Osteocyte (in vitro differentiated cells): ENCODE results near the gene ASB5. TPM values are rescaled to one million over a fixed set of nuclear protein-coding genes. Genes with fewer than 3 reads are reported as not detected.

Experiments used
- DNase-seq: peaks from one replicate; pipeline ENCODE4 v3.0.0; 2021; ENCODE audit warnings: mixed read lengths; ENCODE audit not compliant: unreplicated experiment; ENCODE audit errors: extremely low spot score
- H3K27ac Mint-ChIP-seq: one replicate; pipeline ENCODE4 v1.8.0; 2021; ENCODE audit warnings: mild to moderate bottlenecking, mixed read lengths; ENCODE audit not compliant: unreplicated experiment
- H3K27me3 Mint-ChIP-seq: one replicate; pipeline ENCODE4 v1.8.0; 2021; ENCODE audit warnings: mixed read lengths; ENCODE audit not compliant: unreplicated experiment
- H3K36me3 Mint-ChIP-seq: one replicate; pipeline ENCODE4 v1.8.0; 2021; ENCODE audit warnings: mixed read lengths; ENCODE audit not compliant: unreplicated experiment
- H3K4me1 Mint-ChIP-seq: one replicate; pipeline ENCODE4 v1.8.0; 2021; ENCODE audit warnings: mixed read lengths; ENCODE audit not compliant: unreplicated experiment
- H3K4me3 Mint-ChIP-seq: one replicate; pipeline ENCODE4 v1.8.0; 2021; ENCODE audit warnings: mild to moderate bottlenecking, moderate library complexity, mixed read lengths; ENCODE audit not compliant: unreplicated experiment
- H3K9me3 Mint-ChIP-seq: one replicate; pipeline ENCODE4 v1.8.0; 2021; ENCODE audit warnings: mixed read lengths; ENCODE audit not compliant: unreplicated experiment
- total RNA-seq: library from RNA; stranded (reverse); gene quantifications from 2 replicates; pipeline ENCODE4 v1.2.1, GENCODE V29; 2021
- TF ChIP-seq, protein P1 (sequence below): fragments of 200-600 bp; sonication (generic); IDR thresholded peaks from 2 replicates; pipeline ENCODE4 v1.5.0; 2021; ENCODE audit warnings: antibody characterized with exemption, mild to moderate bottlenecking, moderate library complexity

ASB5 gene
- total RNA-seq, 1 donor from 2014 or later, result 0.32 TPM

- no peak for DNase-seq
- Mint-ChIP-seq H3K27me3 (no peaks in the 10 kb centered on the region), H3K27ac (peak overlapping the region; percentile 73), H3K4me1 (peaks cover 57% of the 10 kb centered on the region), H3K4me3 (no peak overlapping the region), H3K36me3 (peaks cover 5% of the 10 kb centered on the region), H3K9me3 (peaks cover 9% of the 10 kb centered on the region)
- TF ChIP-seq, protein P1, sequence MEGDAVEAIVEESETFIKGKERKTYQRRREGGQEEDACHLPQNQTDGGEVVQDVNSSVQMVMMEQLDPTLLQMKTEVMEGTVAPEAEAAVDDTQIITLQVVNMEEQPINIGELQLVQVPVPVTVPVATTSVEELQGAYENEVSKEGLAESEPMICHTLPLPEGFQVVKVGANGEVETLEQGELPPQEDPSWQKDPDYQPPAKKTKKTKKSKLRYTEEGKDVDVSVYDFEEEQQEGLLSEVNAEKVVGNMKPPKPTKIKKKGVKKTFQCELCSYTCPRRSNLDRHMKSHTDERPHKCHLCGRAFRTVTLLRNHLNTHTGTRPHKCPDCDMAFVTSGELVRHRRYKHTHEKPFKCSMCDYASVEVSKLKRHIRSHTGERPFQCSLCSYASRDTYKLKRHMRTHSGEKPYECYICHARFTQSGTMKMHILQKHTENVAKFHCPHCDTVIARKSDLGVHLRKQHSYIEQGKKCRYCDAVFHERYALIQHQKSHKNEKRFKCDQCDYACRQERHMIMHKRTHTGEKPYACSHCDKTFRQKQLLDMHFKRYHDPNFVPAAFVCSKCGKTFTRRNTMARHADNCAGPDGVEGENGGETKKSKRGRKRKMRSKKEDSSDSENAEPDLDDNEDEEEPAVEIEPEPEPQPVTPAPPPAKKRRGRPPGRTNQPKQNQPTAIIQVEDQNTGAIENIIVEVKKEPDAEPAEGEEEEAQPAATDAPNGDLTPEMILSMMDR, result no peak
These were observed 12.1 kb downstream of the ASB5 start for GRCh38 chr4:176256921-176257320.

GRCh38 chr4:176242764-176243347 lies 26.2 kb downstream of the ASB5 start:
- H3K4me3 Mint-ChIP-seq, result no peak overlapping the region

DNA sequence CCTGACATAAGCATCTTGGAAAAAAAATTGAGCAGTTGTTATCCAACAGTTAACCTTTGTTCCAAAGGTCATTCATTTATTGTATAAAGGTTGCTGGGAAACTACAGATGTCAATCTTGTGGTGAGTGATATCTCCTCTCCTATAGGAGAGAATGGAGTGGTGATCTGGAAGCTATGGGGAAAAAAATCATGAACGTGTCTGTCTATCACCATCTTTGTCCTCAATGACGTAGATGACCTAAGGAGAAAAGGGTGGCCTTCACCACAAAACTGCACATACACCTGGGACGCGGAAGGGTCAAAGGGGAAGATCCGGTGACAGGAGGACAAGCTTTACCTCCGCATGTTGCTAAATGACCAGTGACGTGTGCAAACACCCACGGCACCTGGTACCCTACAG lies 27.3 kb downstream of the ASB5 start:
- H3K36me3 Mint-ChIP-seq, result no peaks in the 10 kb centered on the region
- H3K9me3 Mint-ChIP-seq, result no peaks in the 10 kb centered on the region
- TF ChIP-seq, protein P1, result no peak
- no peaks in the 10 kb centered on the region for H3K27me3 Mint-ChIP-seq
- H3K4me1 Mint-ChIP-seq, result peaks cover 23% of the 10 kb centered on the region
- DNase-seq, result no peak
- no peak overlapping the region for H3K27ac Mint-ChIP-seq
- H3K4me3 Mint-ChIP-seq, result no peak overlapping the region

More at GRCh38 chr4:176242764-176243347, 26.2 kb downstream of the ASB5 start:
- no peak for DNase-seq
- Mint-ChIP-seq H3K27me3 (no peaks in the 10 kb centered on the region), H3K36me3 (no peaks in the 10 kb centered on the region), H3K4me1 (peaks cover 12% of the 10 kb centered on the region), H3K9me3 (no peaks in the 10 kb centered on the region), H3K27ac (no peak overlapping the region)
- TF ChIP-seq, protein P1, result no peak

DNA sequence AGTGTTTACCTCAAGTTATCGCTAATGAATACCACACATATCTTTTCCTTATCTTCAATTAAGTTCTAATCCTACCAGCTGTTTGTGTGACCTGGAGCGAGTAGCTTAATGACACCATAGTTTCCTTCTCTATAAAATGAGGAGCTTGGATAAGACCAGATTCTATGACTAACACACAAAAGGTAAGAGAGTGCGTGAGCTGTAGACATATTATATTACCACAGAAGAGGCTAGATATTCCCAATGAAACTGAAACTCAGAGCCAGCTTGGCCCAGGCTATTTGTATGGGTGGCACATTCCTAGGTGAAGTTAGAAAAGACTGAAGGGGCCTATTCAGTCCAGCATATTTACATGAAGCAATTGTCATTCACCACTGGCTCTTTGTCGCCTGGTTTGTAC lies 30.2 kb downstream of the ASB5 start:
- Mint-ChIP-seq H3K9me3 (no peaks in the 10 kb centered on the region), H3K36me3 (no peaks in the 10 kb centered on the region), H3K4me3 (no peak overlapping the region)

DNA sequence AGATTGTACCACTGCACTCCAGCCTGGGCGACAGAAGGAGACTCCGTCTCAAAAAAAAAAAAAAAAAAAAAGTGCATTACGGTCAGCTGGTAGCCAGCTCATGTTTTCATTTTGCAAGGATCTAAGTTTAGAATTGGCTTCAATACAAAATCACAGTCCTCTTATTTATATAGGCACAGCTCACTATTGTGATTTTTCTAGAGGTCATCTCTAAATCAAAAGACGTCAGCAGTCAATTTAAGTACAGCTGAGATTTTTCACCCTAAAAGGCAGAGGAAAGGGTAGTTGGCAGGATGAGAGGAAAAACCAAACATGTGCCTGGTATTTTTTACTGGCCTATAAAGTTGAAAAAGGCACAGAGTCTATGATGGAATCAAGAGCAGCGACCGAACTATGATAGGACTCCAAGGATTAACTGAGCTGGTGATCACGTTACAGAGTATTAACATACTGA lies 30.8 kb downstream of the ASB5 start:
- H3K9me3 Mint-ChIP-seq, result no peaks in the 10 kb centered on the region
- no peaks in the 10 kb centered on the region for H3K36me3 Mint-ChIP-seq
- DNase-seq, result no peak
- peak overlapping the region; percentile 10 for H3K4me3 Mint-ChIP-seq
- no peaks in the 10 kb centered on the region for H3K27me3 Mint-ChIP-seq
- TF ChIP-seq, protein P1, result no peak
- H3K27ac Mint-ChIP-seq, result peak overlapping the region; percentile 83
- H3K4me1 Mint-ChIP-seq, result peaks cover 35% of the 10 kb centered on the region

More for the DNA sequence above, 30.2 kb downstream of the ASB5 start:
- peaks cover 35% of the 10 kb centered on the region for H3K4me1 Mint-ChIP-seq
- TF ChIP-seq, protein P1, result no peak
- H3K27ac Mint-ChIP-seq, result peak overlapping the region; percentile 83
- H3K27me3 Mint-ChIP-seq, result no peaks in the 10 kb centered on the region
- DNase-seq, result no peak
